Natural killer cell (primary cell): Measurements from ENCODE around the gene NAA38. TPM values are rescaled to one million over a fixed set of nuclear protein-coding genes. Genes with fewer than 3 reads are reported as not detected.
A peak's percentile ranks its signal among the peaks of the same experiment; 100 is the strongest.

ENCODE experiments used
- ATAC-seq, 3 donors: fragments of 150-1000 bp in 2 of 3; fragments of 200-7000 bp in 1 of 3; cut with Tn5 transposase; 1 replicate in 1 of 3; 2 replicates in 2 of 3; pipeline ENCODE4 v1.10.0; 2021; ENCODE audit warnings: mild to moderate bottlenecking in 2 of 3, moderate library complexity in 2 of 3
- DNase-seq, 2 donors: peaks; one replicate each; pipeline versions ENCODE4 v3.0.0 to v3.0.0-alpha.2; 2013 to 2021; ENCODE audit warnings: mixed read lengths in 1 of 2
- H3K27ac ChIP-seq: one replicate; pipeline ENCODE4 v1.5.1; 2013; ENCODE audit warnings: mild to moderate bottlenecking, low read length
- H3K27me3 ChIP-seq: one replicate; pipeline ENCODE4 v1.6.1; 2013; ENCODE audit warnings: low read length; ENCODE audit not compliant: control insufficient read depth, insufficient read depth
- H3K36me3 ChIP-seq: one replicate; pipeline ENCODE4 v1.6.1; 2013; ENCODE audit warnings: low read length; ENCODE audit not compliant: control insufficient read depth, insufficient read depth
- H3K4me1 ChIP-seq: one replicate; pipeline ENCODE4 v1.6.1; 2013; ENCODE audit warnings: low read length; ENCODE audit not compliant: control insufficient read depth, insufficient read depth
- H3K4me3 ChIP-seq: one replicate; pipeline ENCODE4 v1.5.1; 2013; ENCODE audit warnings: low read length
- H3K9me3 ChIP-seq: one replicate; pipeline ENCODE4 v1.6.1; 2013; ENCODE audit warnings: low read length; ENCODE audit not compliant: control insufficient read depth, insufficient read depth
- H3K27ac Mint-ChIP-seq, 2 donors: one replicate each; pipeline ENCODE4 v1.8.0; 2022; ENCODE audit warnings: mild to moderate bottlenecking in 2 of 2, mixed read lengths in 2 of 2, moderate library complexity in 1 of 2
- H3K27me3 Mint-ChIP-seq, 2 donors: one replicate each; pipeline ENCODE4 v1.8.0; 2022; ENCODE audit warnings: low read depth in 2 of 2, mixed read lengths in 2 of 2
- H3K36me3 Mint-ChIP-seq: one replicate; pipeline ENCODE4 v1.8.0; 2022; ENCODE audit warnings: mixed read lengths
- H3K4me1 Mint-ChIP-seq, 2 donors: one replicate each; pipeline ENCODE4 v1.8.0; 2022; ENCODE audit warnings: mixed read lengths in 2 of 2
- H3K4me3 Mint-ChIP-seq: one replicate; pipeline ENCODE4 v1.8.0; 2022; ENCODE audit warnings: mild to moderate bottlenecking, moderate library complexity, mixed read lengths
- H3K9me3 Mint-ChIP-seq, 2 donors: one replicate each; pipeline ENCODE4 v1.8.0; 2022; ENCODE audit warnings: mixed read lengths in 2 of 2
- CTCF ChIP-seq: fragments of 200-600 bp; IDR thresholded peaks from one replicate; pipeline ENCODE4 v1.8.0; 2022; ENCODE audit warnings: antibody characterized with exemption
- WGBS: methylation state at CpG from one replicate; pipeline ENCODE4 v1.1.7; 2013; ENCODE audit warnings: missing lambda C conversion rate; ENCODE audit not compliant: insufficient coverage; 5-methylcytosine and 5-hydroxymethylcytosine counted together
- intact Hi-C: fragments of 100-400 bp; cut with micrococcal nuclease; formaldehyde crosslinking; loops from one replicate; pipeline ENCODE4 v1.14.2; 2022
- total RNA-seq, 4 donors: library from RNA; stranded (reverse); fragments of 120-200 nt in 1 of 4; gene quantifications; one replicate each; pipeline versions ENCODE4 v1.2.3 to v1.2.4, GENCODE V29; 2013 to 2022

The NAA38 gene
- total RNA-seq, 3 donors from 2014 or later (not counting 1 experiment from before 2014, with no cell fraction given) = 35.9 to 40.3 (median 37.3) TPM

GRCh38 chr17:7841396-7841914 lies 15.9 kb downstream of the NAA38 start:
- ATAC-seq = peak; percentile 41 to 62 (median 46)
- peak in 1 of 2 donors; percentile 96 for DNase-seq
- peaks cover 62 to 88% of the 10 kb centered on the region in 2 donors for H3K4me1 Mint-ChIP-seq
- Histone ChIP-seq H3K4me3 (peak overlapping the region; percentile 92), H3K27ac (peak overlapping the region; percentile 100), H3K9me3 (no peaks in the 10 kb centered on the region), H3K36me3 (peaks cover 2% of the 10 kb centered on the region), H3K4me1 (peaks cover 70% of the 10 kb centered on the region), H3K27me3 (no peaks in the 10 kb centered on the region)
- H3K36me3 Mint-ChIP-seq = no peaks in the 10 kb centered on the region
- peak overlapping the region; percentile 100 for H3K4me3 Mint-ChIP-seq
- H3K27ac Mint-ChIP-seq = peak overlapping the region; percentile 100
- peaks cover 0 to 5% of the 10 kb centered on the region in 2 donors for H3K27me3 Mint-ChIP-seq
- WGBS = 13% methylated on average over 34 of the region's 34 CpGs
- TF ChIP-seq CTCF = no peak
- intact Hi-C loops = loop anchor here (5.0 to 10.0 kb wide), 6 partner anchors 91 to 534 kb away; partner anchors contain the start of genes CNTROB, CTC1, EIF5A and PFAS
- H3K9me3 Mint-ChIP-seq = no peaks in the 10 kb centered on the region

GRCh38 chr17:7840875-7841274 lies 16.5 kb downstream of the NAA38 start:
- Histone ChIP-seq H3K9me3 (no peaks in the 10 kb centered on the region), H3K36me3 (no peaks in the 10 kb centered on the region), H3K4me3 (no peak overlapping the region), H3K27me3 (no peaks in the 10 kb centered on the region), H3K27ac (peak overlapping the region; percentile 100), H3K4me1 (peaks cover 75% of the 10 kb centered on the region)
- no peak for TF ChIP-seq CTCF
- ATAC-seq = no peak
- WGBS = 82% methylated on average over 1 of the region's 1 CpG
- no peaks in the 10 kb centered on the region for H3K9me3 Mint-ChIP-seq
- no peak for DNase-seq
- intact Hi-C loops = loop anchor here (5.0 to 10.0 kb wide), 6 partner anchors 91 to 534 kb away; partner anchors contain the start of genes CNTROB, CTC1, EIF5A and PFAS
- H3K36me3 Mint-ChIP-seq = no peaks in the 10 kb centered on the region
- peaks cover 0 to 8% of the 10 kb centered on the region in 2 donors for H3K27me3 Mint-ChIP-seq
- H3K4me1 Mint-ChIP-seq = peaks cover 67 to 91% of the 10 kb centered on the region in 2 donors
- peak overlapping the region; percentile 100 for H3K4me3 Mint-ChIP-seq
- peak overlapping the region; percentile 100 for H3K27ac Mint-ChIP-seq

- Mint-ChIP-seq H3K4me1 (peaks cover 67 to 89% of the 10 kb centered on the region in 2 donors), H3K4me3 (peak overlapping the region; percentile 100), H3K9me3 (no peaks in the 10 kb centered on the region), H3K27me3 (peaks cover 0 to 8% of the 10 kb centered on the region in 2 donors), H3K36me3 (no peaks in the 10 kb centered on the region), H3K27ac (peak overlapping the region; percentile 100)
- no peak overlapping the region for H3K4me3 ChIP-seq
- DNase-seq = no peak
- peaks cover 74% of the 10 kb centered on the region for H3K4me1 ChIP-seq
- no peaks in the 10 kb centered on the region for H3K36me3 ChIP-seq
- H3K9me3 ChIP-seq = no peaks in the 10 kb centered on the region
- no CpG with 5 or more reads among the region's 1 CpG for WGBS
- intact Hi-C loops = loop anchor here (5.0 to 10.0 kb wide), 6 partner anchors 92 to 533 kb away; partner anchors contain the start of genes CNTROB, CTC1, EIF5A and PFAS
- H3K27me3 ChIP-seq = no peaks in the 10 kb centered on the region
- no peak for ATAC-seq
- no peak for TF ChIP-seq CTCF
- peak overlapping the region; percentile 100 for H3K27ac ChIP-seq
These were observed 16.9 kb downstream of the NAA38 start for GRCh38 chr17:7840441-7840840.
